AG09309 (cell line): ENCODE measurements around the gene R3HCC1L.
A peak's percentile ranks its signal among the peaks of the same experiment; 100 is the strongest.

Experiments
- DNase-seq: peaks from one replicate; pipeline ENCODE4 v3.0.0-alpha.2; 2010; ENCODE audit warnings: low read depth
- H3K4me3 ChIP-seq: 2 replicates; pipeline ENCODE4 v1.5.1; 2011; ENCODE audit warnings: mild to moderate bottlenecking, low read depth, low read length, moderate library complexity; ENCODE audit not compliant: control insufficient read depth
- TF ChIP-seq, protein P1 (sequence below): IDR thresholded peaks from 2 replicates; pipeline ENCODE4 v1.5.1; 2011; ENCODE audit warnings: mild to moderate bottlenecking, low read depth, low read length, inconsistent platforms; ENCODE audit not compliant: insufficient read depth, control insufficient read depth; ENCODE audit errors: missing control alignments

The R3HCC1L gene

GRCh38 chr10:98238391-98238790 lies 103.9 kb downstream of the R3HCC1L start:
- TF ChIP-seq, protein P1, sequence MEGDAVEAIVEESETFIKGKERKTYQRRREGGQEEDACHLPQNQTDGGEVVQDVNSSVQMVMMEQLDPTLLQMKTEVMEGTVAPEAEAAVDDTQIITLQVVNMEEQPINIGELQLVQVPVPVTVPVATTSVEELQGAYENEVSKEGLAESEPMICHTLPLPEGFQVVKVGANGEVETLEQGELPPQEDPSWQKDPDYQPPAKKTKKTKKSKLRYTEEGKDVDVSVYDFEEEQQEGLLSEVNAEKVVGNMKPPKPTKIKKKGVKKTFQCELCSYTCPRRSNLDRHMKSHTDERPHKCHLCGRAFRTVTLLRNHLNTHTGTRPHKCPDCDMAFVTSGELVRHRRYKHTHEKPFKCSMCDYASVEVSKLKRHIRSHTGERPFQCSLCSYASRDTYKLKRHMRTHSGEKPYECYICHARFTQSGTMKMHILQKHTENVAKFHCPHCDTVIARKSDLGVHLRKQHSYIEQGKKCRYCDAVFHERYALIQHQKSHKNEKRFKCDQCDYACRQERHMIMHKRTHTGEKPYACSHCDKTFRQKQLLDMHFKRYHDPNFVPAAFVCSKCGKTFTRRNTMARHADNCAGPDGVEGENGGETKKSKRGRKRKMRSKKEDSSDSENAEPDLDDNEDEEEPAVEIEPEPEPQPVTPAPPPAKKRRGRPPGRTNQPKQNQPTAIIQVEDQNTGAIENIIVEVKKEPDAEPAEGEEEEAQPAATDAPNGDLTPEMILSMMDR, result no peak
- no peak overlapping the region for H3K4me3 ChIP-seq
- no peak for DNase-seq

GRCh38 chr10:98240524-98240923 lies 106.1 kb downstream of the R3HCC1L start:
- TF ChIP-seq, protein P1, result no peak
- no peak overlapping the region for H3K4me3 ChIP-seq
- no peak for DNase-seq

DNA sequence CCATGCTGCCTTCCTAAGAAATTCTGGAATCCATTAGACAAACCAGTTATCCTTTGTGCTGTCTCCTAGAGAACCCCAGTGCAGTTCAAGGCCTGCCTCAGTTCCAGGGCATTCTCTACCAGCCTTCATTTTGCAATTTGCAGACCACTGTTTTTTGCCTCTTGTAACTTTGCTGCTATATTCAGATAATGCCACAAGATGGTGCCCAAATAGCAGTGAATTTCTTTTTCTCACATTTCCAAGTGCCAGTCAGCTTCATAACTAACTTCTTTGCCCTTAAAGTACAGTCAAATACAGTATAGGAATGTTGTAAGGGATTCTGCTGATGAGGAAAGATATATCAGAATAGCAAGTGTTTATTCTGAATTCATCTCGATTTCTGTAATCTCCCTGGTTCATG lies 108.4 kb downstream of the R3HCC1L start:
- TF ChIP-seq, protein P1, result peak; percentile 53

GRCh38 chr10:98244141-98244540 lies 109.7 kb downstream of the R3HCC1L start:
- no peak for DNase-seq
- H3K4me3 ChIP-seq, result no peak overlapping the region
- TF ChIP-seq, protein P1, result no peak

More for the DNA sequence above, 108.4 kb downstream of the R3HCC1L start:
- no peak overlapping the region for H3K4me3 ChIP-seq
- DNase-seq, result no peak

DNA sequence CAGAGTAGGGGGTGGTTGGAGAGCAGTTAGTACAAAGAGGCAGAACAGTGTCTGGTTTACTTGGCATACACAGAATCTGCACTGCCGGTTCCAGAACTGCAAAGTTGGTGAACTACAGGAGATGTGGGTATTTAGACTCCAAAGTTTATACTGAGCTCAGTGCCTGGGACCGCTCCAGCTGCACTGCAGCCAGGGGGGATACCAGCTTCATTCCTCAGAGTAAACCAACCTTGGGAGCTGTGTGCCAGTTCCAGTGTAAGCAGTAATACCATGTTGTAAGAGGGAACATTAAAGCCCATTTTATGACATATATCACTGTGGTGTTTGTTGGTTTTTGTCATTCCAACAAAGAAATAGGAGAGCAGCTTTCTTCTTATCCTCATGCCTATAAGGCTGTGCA lies 110.1 kb downstream of the R3HCC1L start:
- no peak for DNase-seq
- H3K4me3 ChIP-seq, result no peak overlapping the region
- TF ChIP-seq, protein P1, result no peak

DNA sequence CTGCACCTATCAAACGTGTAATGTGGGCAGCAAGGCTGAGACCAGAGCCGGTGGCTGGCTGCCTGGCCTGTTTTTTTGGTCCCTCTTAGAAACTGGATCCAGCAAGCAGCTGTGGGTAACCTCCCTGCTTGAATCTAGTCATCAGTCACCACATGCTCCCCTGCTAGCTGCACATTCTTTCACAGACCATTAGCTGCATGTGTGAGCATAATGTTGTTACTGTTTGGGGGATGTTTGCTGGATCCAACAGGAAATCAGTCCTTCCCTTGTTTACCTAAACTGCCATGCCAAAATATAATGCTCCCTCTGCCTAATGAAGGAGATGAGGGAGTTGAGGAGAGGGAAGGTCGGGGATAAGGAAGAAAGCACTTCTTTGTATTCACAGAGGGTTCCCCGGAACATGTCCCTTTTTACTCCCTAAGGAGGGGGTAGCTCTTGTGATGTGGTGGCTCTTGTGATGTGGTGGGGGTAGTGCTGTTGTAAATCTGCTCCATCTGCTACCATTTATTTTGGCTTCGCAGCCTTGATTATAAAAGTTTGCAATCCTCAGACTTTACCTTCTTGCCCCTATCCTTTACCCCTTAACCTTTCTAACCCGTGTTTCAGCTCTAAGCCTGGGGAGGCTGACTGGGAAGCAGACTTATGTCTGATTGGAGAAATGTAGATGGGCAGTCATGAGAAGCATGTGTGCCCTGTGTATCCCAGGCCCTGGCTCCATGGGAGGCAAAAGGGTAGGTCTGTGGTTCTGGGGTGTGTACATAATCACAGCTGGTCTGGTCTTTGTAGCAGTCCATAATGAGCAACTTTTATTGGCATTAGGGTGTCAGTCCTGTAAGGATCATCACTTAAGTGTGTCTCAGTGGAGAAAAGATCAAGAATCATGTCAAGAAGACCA lies 112.7 kb downstream of the R3HCC1L start:
- TF ChIP-seq, protein P1, result no peak
- no peak overlapping the region for H3K4me3 ChIP-seq
- DNase-seq, result peak; percentile 44
